ENCODE results near the gene HOXB1.

Gene HOXB1

GRCh38 chr17:48526608-48527546, 3.9 kb downstream of the HOXB1 start:
- Histone ChIP-seq H2AFZ (ENCODE audit: low read depth, low read length) (no peak overlapping the region), H3K4me1 (ENCODE audit: insufficient read depth, low read length) (no peaks in the 10 kb centered on the region), H4K20me1 (ENCODE audit: insufficient read depth, low read length) (no peaks in the 10 kb centered on the region), H3K4me2 (ENCODE audit: insufficient read depth, low read length) (no peak overlapping the region), H3K79me2 (ENCODE audit: insufficient read depth, low read length) (no peaks in the 10 kb centered on the region), H3K4me3 (ENCODE audit: low read depth in 1 of 2, low read length in 2 of 2) (no peak overlapping the region), H3K36me3 (ENCODE audit: insufficient read depth, low read length) (no peaks in the 10 kb centered on the region), H3K27ac (ENCODE audit: low read length) (no peak overlapping the region), H3K9me3 (ENCODE audit: insufficient read depth, low read length, severe bottlenecking) (no peaks in the 10 kb centered on the region), H3K9ac (ENCODE audit: low read depth, low read length) (no peak overlapping the region), H3K27me3 (ENCODE audit: insufficient read depth, low read length, poor library complexity) (peaks cover 17% of the 10 kb centered on the region)
- TF ChIP-seq CTCF (IDR thresholded peaks at IDR 0.05; ENCODE audit: borderline replicate concordance, extremely low read depth, low read length, poor library complexity, severe bottlenecking) (no peak), EZH2 (IDR thresholded peaks at IDR 0.05; ENCODE audit: borderline replicate concordance, low read depth, low read length, severe bottlenecking) (no peak)
- DNase-seq, result no peak
- ATAC-seq (ENCODE audit: insufficient read depth, low read depth), result no peak

DNA sequence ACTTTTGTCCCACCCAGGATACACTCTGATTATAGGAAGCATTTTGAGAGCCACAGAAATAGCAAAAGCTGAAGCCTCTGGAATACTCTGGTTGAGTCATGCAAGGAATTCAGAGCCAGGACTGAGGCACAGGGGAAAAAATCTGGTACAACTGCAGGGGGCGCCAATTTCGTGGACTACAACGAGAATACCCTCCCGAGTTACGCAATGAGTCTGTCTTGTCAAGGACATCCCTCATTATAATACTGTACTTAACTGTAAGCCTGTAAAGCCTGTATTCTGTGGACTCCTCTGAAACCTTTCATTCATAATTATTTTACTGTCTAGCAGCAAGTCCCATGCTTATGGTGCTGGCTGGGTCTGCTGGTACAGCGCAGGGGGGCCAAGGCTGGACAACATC, 7.8 kb downstream of the HOXB1 start:
- Histone ChIP-seq H3K4me2 (ENCODE audit: insufficient read depth, low read length) (no peak overlapping the region), H3K4me3 (ENCODE audit: low read depth in 1 of 2, low read length in 2 of 2) (no peak overlapping the region), H4K20me1 (ENCODE audit: insufficient read depth, low read length) (no peaks in the 10 kb centered on the region), H3K9me3 (ENCODE audit: insufficient read depth, low read length, severe bottlenecking) (no peaks in the 10 kb centered on the region), H3K27me3 (ENCODE audit: insufficient read depth, low read length, poor library complexity) (peaks cover 16% of the 10 kb centered on the region), H3K36me3 (ENCODE audit: insufficient read depth, low read length) (no peaks in the 10 kb centered on the region), H3K27ac (ENCODE audit: low read length) (no peak overlapping the region), H2AFZ (ENCODE audit: low read depth, low read length) (no peak overlapping the region), H3K79me2 (ENCODE audit: insufficient read depth, low read length) (no peaks in the 10 kb centered on the region), H3K9ac (ENCODE audit: low read depth, low read length) (no peak overlapping the region), H3K4me1 (ENCODE audit: insufficient read depth, low read length) (no peaks in the 10 kb centered on the region)
- DNase-seq, result no peak
- no peak for TF ChIP-seq EZH2 (IDR thresholded peaks at IDR 0.05; ENCODE audit: borderline replicate concordance, low read depth, low read length, severe bottlenecking)
- peak; percentile 12 for TF ChIP-seq CTCF (IDR thresholded peaks at IDR 0.05; ENCODE audit: borderline replicate concordance, extremely low read depth, low read length, poor library complexity, severe bottlenecking)
- ATAC-seq (ENCODE audit: insufficient read depth, low read depth), result no peak

DNA sequence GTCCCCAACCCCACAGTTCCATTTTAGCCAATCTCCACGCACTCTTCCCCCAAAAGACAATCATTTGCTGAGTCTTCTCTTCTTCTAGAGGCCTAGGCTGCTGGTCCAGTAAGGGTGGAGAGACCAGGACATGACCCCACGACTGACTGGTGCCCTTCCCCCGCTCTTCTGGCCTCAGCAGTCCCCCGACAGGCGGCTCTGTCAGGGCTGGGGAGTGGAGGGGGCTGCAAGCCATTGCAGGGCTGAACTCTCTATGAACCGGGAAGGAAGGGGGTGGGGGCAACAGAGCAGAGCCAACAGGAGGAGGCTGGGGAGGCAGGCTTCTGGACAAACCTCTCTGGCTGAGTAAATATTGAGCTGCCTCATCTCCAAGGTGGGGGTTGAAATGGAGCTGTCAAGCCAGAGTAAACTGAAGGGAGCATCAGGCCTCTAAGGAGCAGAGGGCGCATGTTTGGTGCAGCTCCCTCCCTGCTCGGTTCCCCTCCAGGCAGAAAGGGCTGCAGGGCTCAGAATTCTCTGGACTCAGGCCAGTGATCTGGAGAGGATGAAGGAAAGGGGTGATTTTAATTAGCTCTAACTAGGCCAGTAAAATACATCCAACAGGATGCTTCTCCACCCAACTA, 8.7 kb downstream of the HOXB1 start:
- H3K36me3 ChIP-seq (ENCODE audit: insufficient read depth, low read length), result no peaks in the 10 kb centered on the region
- no peak overlapping the region for H3K27ac ChIP-seq (ENCODE audit: low read length)
- ATAC-seq (ENCODE audit: insufficient read depth, low read depth), result no peak
- no peaks in the 10 kb centered on the region for H3K79me2 ChIP-seq (ENCODE audit: insufficient read depth, low read length)
- no peak overlapping the region for H3K4me2 ChIP-seq (ENCODE audit: insufficient read depth, low read length)
- H3K9ac ChIP-seq (ENCODE audit: low read depth, low read length), result no peak overlapping the region
- no peaks in the 10 kb centered on the region for H3K9me3 ChIP-seq (ENCODE audit: insufficient read depth, low read length, severe bottlenecking)
- no peak overlapping the region for H2AFZ ChIP-seq (ENCODE audit: low read depth, low read length)
- TF ChIP-seq EZH2 (IDR thresholded peaks at IDR 0.05; ENCODE audit: borderline replicate concordance, low read depth, low read length, severe bottlenecking) (no peak), CTCF (IDR thresholded peaks at IDR 0.05; ENCODE audit: borderline replicate concordance, extremely low read depth, low read length, poor library complexity, severe bottlenecking) (no peak)
- H3K27me3 ChIP-seq (ENCODE audit: insufficient read depth, low read length, poor library complexity), result peaks cover 21% of the 10 kb centered on the region
- no peaks in the 10 kb centered on the region for H4K20me1 ChIP-seq (ENCODE audit: insufficient read depth, low read length)
- no peak overlapping the region for H3K4me3 ChIP-seq (ENCODE audit: low read depth in 1 of 2, low read length in 2 of 2)
- no peak for DNase-seq
- no peaks in the 10 kb centered on the region for H3K4me1 ChIP-seq (ENCODE audit: insufficient read depth, low read length)

Measured in DND-41 (cell line).